OCI-LY7 (cell line): ENCODE data around the gene ST8SIA4.

Source experiments
- EZH2phosphoT487 ChIP-seq: fragments of 200-600 bp; sonication (generic); IDR thresholded peaks from 2 replicates; pipeline ENCODE4 v1.6.1; 2018; ENCODE audit warnings: low read depth, borderline replicate concordance, mild to moderate bottlenecking, mixed run types, antibody characterized with exemption, low read length, moderate library complexity, mixed read lengths
- TF ChIP-seq, protein P1 (sequence below): fragments of 200-600 bp; sonication (generic); conservative IDR thresholded peaks from 2 replicates; pipeline ENCODE4 v1.5.1; 2014; ENCODE audit warnings: mild to moderate bottlenecking, antibody characterized with exemption, low read length, moderate library complexity, mixed read lengths

DNA sequence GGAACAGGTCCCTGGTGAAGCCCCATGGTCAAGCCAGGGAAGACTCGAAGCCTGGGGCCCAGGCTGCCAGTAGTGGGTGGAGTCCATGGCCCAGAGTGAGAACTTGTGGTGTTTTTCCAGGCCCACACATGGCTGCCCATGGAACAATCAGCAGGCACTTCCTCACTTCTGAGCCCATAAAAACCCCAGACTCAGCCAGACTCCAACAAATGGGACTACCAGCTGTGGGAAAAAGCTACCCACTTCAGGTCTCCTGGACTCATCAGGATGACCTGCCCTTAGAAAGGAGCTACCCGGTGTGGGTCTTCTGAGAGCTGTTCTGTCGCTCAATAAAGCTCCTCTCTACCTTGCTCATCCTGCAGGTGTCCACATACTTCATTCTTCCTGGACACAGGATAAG is 108.9 kb downstream of the ST8SIA4 start:
- TF ChIP-seq, protein P1, sequence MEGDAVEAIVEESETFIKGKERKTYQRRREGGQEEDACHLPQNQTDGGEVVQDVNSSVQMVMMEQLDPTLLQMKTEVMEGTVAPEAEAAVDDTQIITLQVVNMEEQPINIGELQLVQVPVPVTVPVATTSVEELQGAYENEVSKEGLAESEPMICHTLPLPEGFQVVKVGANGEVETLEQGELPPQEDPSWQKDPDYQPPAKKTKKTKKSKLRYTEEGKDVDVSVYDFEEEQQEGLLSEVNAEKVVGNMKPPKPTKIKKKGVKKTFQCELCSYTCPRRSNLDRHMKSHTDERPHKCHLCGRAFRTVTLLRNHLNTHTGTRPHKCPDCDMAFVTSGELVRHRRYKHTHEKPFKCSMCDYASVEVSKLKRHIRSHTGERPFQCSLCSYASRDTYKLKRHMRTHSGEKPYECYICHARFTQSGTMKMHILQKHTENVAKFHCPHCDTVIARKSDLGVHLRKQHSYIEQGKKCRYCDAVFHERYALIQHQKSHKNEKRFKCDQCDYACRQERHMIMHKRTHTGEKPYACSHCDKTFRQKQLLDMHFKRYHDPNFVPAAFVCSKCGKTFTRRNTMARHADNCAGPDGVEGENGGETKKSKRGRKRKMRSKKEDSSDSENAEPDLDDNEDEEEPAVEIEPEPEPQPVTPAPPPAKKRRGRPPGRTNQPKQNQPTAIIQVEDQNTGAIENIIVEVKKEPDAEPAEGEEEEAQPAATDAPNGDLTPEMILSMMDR, result no peak
- TF ChIP-seq EZH2phosphoT487, result no peak
